Glutamatergic neuron (in vitro differentiated cells): ENCODE results near the gene BARX2. TPM values are rescaled to one million over a fixed set of nuclear protein-coding genes. Genes with fewer than 3 reads are reported as not detected.

Experiments
- DNase-seq: peaks from one replicate; pipeline ENCODE4 v3.0.0; 2022
- H3K27ac Mint-ChIP-seq: one replicate; pipeline ENCODE4 v1.8.0; 2020; ENCODE audit warnings: mild to moderate bottlenecking, mixed read lengths, inconsistent platforms; ENCODE audit not compliant: unreplicated experiment
- H3K27me3 Mint-ChIP-seq: one replicate; pipeline ENCODE4 v1.8.0; 2020; ENCODE audit warnings: mild to moderate bottlenecking, moderate library complexity, mixed read lengths, inconsistent platforms; ENCODE audit not compliant: unreplicated experiment
- H3K36me3 Mint-ChIP-seq: one replicate; pipeline ENCODE4 v1.8.0; 2020; ENCODE audit warnings: mild to moderate bottlenecking, mixed read lengths, inconsistent platforms; ENCODE audit not compliant: unreplicated experiment
- H3K4me1 Mint-ChIP-seq: one replicate; pipeline ENCODE4 v1.8.0; 2020; ENCODE audit warnings: mild to moderate bottlenecking, low read depth, mixed read lengths, inconsistent platforms; ENCODE audit not compliant: unreplicated experiment
- H3K4me3 Mint-ChIP-seq: one replicate; pipeline ENCODE4 v1.8.0; 2020; ENCODE audit warnings: mild to moderate bottlenecking, mixed read lengths, inconsistent platforms; ENCODE audit not compliant: unreplicated experiment
- H3K9me3 Mint-ChIP-seq: one replicate; pipeline ENCODE4 v1.8.0; 2020; ENCODE audit warnings: mild to moderate bottlenecking, moderate library complexity, mixed read lengths, inconsistent platforms; ENCODE audit not compliant: unreplicated experiment
- CTCF ChIP-seq: fragments of 200-600 bp; sonication (generic); IDR thresholded peaks from one replicate; pipeline ENCODE4 v1.5.0; 2021; ENCODE audit not compliant: partially characterized antibody, unreplicated experiment
- total RNA-seq: library from RNA; stranded (reverse); fragmentation: NEBNext Ultra II Directional; extraction: Animal tissue kit (Norgen Biotek cat#: 25700); gene quantifications from one replicate; pipeline ENCODE4 v1.2.1, GENCODE V29; 2021; ENCODE audit not compliant: unreplicated experiment

BARX2 gene
- total RNA-seq, 1 donor from 2014 or later = not detected

GRCh38 chr11:129366737-129367597 lies 8.7 kb upstream of the BARX2 start:
- TF ChIP-seq CTCF = no peak
- Mint-ChIP-seq H3K36me3 (no peaks in the 10 kb centered on the region), H3K4me1 (no peaks in the 10 kb centered on the region), H3K27me3 (peaks cover 13% of the 10 kb centered on the region), H3K27ac (no peak overlapping the region), H3K4me3 (no peak overlapping the region), H3K9me3 (peaks cover 1% of the 10 kb centered on the region)
- no peak for DNase-seq

GRCh38 chr11:129368889-129369672 lies 6.6 kb upstream of the BARX2 start:
- Mint-ChIP-seq H3K4me1 (no peaks in the 10 kb centered on the region), H3K4me3 (no peak overlapping the region), H3K36me3 (no peaks in the 10 kb centered on the region), H3K27ac (no peak overlapping the region), H3K9me3 (peaks cover 1% of the 10 kb centered on the region), H3K27me3 (peaks cover 22% of the 10 kb centered on the region)
- DNase-seq = no peak
- no peak for TF ChIP-seq CTCF

- no peak overlapping the region for H3K27ac Mint-ChIP-seq
- no peak for TF ChIP-seq CTCF
- no peak overlapping the region for H3K4me3 Mint-ChIP-seq
- H3K27me3 Mint-ChIP-seq = peaks cover 31% of the 10 kb centered on the region
- peaks cover 5% of the 10 kb centered on the region for H3K9me3 Mint-ChIP-seq
- H3K36me3 Mint-ChIP-seq = no peaks in the 10 kb centered on the region
- peaks cover 5% of the 10 kb centered on the region for H3K4me1 Mint-ChIP-seq
- DNase-seq = no peak
Measured at GRCh38 chr11:129370715-129371114, 4.9 kb upstream of the BARX2 start.

GRCh38 chr11:129372609-129373488 lies 2.8 kb upstream of the BARX2 start:
- H3K36me3 Mint-ChIP-seq = no peaks in the 10 kb centered on the region
- no peak for TF ChIP-seq CTCF
- H3K4me3 Mint-ChIP-seq = peak overlapping the region; percentile 76
- H3K9me3 Mint-ChIP-seq = peaks cover 9% of the 10 kb centered on the region
- H3K27me3 Mint-ChIP-seq = peaks cover 38% of the 10 kb centered on the region
- H3K27ac Mint-ChIP-seq = no peak overlapping the region
- peak; percentile 33 for DNase-seq
- peaks cover 5% of the 10 kb centered on the region for H3K4me1 Mint-ChIP-seq
